CD4-positive, alpha-beta T cell treated with Interleukin-17A for 4 hours (primary cell): Measurements from ENCODE around the gene IGSF22.
"Not testable (repeated sequence)": the region's sequence is repeated elsewhere in the genome, so short reads cannot be mapped to it uniquely, and the experiment has no call there.

Experiments used
- DNase-seq: peaks from one replicate; pipeline ENCODE4 v3.0.0-alpha.2; 2020; ENCODE audit warnings: mixed read lengths

IGSF22 gene

GRCh38 chr11:18681949-18682348 is 44.0 kb downstream of the IGSF22 start:
- DNase-seq = not testable (repeated sequence)

- DNase-seq = no peak
These were observed 48.4 kb downstream of the IGSF22 start for GRCh38 chr11:18677560-18677959.

- DNase-seq = no peak
These were observed 49.2 kb downstream of the IGSF22 start for GRCh38 chr11:18676803-18677202.

GRCh38 chr11:18672209-18672608 is 53.8 kb downstream of the IGSF22 start:
- peak; percentile 56 for DNase-seq

GRCh38 chr11:18671246-18671645 is 54.7 kb downstream of the IGSF22 start:
- DNase-seq = peak; percentile 31

- DNase-seq = no peak
These were observed 56.3 kb downstream of the IGSF22 start for GRCh38 chr11:18669711-18670110.

- peak; percentile 14 for DNase-seq
These were observed 56.8 kb downstream of the IGSF22 start for GRCh38 chr11:18669219-18669596.

- no peak for DNase-seq
These were observed 57.9 kb downstream of the IGSF22 start for GRCh38 chr11:18668131-18668530.

GRCh38 chr11:18665353-18665872 is 60.6 kb downstream of the IGSF22 start:
- DNase-seq = not testable (repeated sequence)

GRCh38 chr11:18657673-18658072 is 68.3 kb downstream of the IGSF22 start:
- DNase-seq = no peak
